ENCODE data around the gene ANKRD44.
A peak's percentile ranks its signal among the peaks of the same experiment; 100 is the strongest.

Gene ANKRD44

DNA sequence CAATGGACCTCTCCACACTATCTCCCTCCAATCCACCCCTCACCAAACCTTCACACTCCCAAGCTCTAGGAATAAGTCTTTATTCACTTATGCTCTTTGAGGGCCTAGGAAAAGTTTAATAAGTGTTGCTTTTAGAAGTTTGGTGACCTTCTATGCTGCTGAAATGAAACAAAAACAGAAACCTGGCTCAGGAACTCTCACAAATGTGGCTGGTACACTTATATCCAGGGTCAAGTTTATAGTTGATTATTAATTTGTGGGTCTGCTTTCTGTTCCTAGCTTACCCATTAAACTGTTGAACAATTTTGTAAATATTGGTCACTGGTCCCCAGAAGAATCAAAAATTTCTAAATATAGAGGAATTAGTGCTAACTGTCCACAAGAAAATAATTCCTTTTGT is 14.2 kb upstream of the ANKRD44 start:
- no peak overlapping the region for H3K4me3 ChIP-seq (ENCODE audit: low read depth, low read length)
- in situ Hi-C loops (cut with HindIII; ENCODE audit: low sequenced_read_pairs), result no loop called here
- TF ChIP-seq, protein P1, sequence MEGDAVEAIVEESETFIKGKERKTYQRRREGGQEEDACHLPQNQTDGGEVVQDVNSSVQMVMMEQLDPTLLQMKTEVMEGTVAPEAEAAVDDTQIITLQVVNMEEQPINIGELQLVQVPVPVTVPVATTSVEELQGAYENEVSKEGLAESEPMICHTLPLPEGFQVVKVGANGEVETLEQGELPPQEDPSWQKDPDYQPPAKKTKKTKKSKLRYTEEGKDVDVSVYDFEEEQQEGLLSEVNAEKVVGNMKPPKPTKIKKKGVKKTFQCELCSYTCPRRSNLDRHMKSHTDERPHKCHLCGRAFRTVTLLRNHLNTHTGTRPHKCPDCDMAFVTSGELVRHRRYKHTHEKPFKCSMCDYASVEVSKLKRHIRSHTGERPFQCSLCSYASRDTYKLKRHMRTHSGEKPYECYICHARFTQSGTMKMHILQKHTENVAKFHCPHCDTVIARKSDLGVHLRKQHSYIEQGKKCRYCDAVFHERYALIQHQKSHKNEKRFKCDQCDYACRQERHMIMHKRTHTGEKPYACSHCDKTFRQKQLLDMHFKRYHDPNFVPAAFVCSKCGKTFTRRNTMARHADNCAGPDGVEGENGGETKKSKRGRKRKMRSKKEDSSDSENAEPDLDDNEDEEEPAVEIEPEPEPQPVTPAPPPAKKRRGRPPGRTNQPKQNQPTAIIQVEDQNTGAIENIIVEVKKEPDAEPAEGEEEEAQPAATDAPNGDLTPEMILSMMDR (IDR thresholded peaks at IDR 0.05; ENCODE audit: low read depth, low read length), result no peak
- no peak for DNase-seq (ENCODE audit: low read depth, low spot score)

DNA sequence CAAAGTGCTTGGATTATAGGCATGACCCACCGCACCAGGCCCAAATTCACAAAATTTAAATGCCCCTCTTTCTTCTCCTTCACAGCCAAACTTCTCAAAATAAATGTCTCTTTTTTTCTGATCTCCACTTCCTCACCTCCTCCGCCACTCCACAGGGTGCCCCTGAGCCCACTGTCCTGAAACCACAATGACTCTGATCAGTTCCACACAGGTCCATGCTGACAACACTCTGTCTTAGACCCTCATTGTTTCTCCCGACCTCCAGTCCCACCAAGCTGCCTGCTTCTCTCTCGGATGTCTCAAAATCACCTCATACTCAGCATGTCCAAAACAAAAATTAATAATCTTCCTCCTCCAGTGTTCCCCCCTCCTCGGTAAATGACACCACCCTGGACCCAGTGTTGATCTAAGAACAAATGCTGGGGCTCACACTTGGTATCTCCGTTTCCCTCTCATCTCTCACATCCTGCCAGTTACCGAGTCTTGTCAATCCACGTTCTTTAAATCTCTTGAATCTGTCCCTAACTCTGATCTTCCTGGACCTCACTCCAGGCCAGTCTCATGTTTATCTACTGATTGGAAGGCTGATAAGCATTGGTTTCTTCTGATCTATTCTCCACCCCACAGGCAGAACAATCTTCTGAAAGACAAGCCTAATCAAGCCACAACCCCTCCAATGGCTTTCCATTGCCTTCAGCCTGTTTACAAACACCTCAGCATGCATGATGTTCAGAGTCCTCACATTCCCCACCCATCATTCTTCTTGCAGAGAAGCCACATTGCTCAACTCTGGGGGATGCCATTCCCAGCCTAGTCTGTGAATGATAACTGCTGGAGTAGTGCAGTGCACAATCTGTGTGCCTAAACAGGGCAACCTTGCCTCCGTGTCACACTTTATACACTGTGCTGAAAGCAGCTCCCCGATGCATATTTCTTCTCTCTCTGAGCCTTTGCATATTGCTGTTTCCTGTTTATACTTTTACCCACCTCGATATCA is 12.4 kb upstream of the ANKRD44 start:
- in situ Hi-C loops (cut with HindIII; ENCODE audit: low sequenced_read_pairs), result no loop called here
- no peak overlapping the region for H3K4me3 ChIP-seq (ENCODE audit: low read depth, low read length)
- TF ChIP-seq, protein P1 (IDR thresholded peaks at IDR 0.05; ENCODE audit: low read depth, low read length), result no peak
- DNase-seq (ENCODE audit: low read depth, low spot score), result no peak

DNA sequence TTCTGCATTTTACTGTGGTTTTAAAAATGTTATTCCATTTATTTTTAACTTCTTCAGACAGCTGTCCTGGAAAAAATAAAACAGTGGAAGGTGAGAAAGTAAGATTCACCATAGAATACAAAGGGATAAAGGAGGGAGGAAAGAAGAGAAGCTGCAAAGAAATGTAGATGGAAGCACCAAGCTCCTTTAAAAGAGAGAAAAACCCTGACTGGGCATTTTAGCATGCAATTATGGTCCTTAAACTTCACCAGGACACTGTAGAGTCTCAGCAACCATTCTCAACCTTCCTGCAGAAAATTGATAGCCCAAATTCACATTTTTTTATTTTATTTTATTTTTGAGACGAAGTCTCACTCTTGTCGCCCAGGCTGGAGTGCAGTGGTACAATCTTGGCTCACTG is 11.6 kb upstream of the ANKRD44 start:
- TF ChIP-seq, protein P1 (IDR thresholded peaks at IDR 0.05; ENCODE audit: low read depth, low read length), result no peak
- no peak overlapping the region for H3K4me3 ChIP-seq (ENCODE audit: low read depth, low read length)
- in situ Hi-C loops (cut with HindIII; ENCODE audit: low sequenced_read_pairs), result no loop called here
- DNase-seq (ENCODE audit: low read depth, low spot score), result no peak

DNA sequence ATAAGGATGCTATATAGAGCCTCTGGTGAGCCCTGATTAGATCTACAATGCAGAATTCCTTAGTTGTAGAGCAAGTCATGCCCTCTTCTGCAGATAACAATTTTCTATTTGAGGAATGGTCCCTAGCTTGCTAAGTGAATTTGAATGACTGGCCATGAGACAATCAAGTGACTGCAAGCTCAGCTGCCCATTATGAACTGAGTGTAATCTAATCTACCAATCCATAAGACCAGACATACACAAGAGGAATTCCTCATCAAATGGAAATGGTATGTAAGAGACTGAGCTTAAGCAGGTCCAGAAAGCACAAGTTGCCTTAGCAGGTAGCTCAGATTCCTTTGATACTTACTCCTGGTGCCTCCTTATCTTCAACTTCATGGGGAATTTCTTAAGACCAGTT is 4.8 kb upstream of the ANKRD44 start:
- H3K4me3 ChIP-seq (ENCODE audit: low read depth, low read length), result no peak overlapping the region
- TF ChIP-seq, protein P1 (IDR thresholded peaks at IDR 0.05; ENCODE audit: low read depth, low read length), result no peak
- in situ Hi-C loops (cut with HindIII; ENCODE audit: low sequenced_read_pairs), result no loop called here
- no peak for DNase-seq (ENCODE audit: low read depth, low spot score)

DNA sequence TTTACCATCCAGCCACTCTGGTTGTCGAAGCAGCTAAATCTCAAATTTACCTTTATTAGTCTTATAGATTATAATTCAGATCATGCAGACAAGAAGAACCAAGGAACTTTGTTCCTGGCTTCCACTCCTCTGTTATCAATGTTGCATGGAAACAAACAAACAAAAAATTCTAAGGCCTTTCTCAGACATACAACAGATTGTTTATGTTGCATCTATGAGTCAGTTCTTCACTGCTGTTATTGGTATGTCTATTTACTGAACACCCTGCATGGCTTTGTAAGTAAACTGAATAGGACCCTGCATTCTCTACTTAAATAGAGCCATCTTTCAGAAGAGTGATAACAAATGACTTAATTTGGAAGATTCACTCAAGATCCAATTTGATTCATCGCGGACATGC is 1.6 kb upstream of the ANKRD44 start:
- in situ Hi-C loops (cut with HindIII; ENCODE audit: low sequenced_read_pairs), result no loop called here
- no peak for DNase-seq (ENCODE audit: low read depth, low spot score)
- TF ChIP-seq, protein P1 (IDR thresholded peaks at IDR 0.05; ENCODE audit: low read depth, low read length), result no peak
- H3K4me3 ChIP-seq (ENCODE audit: low read depth, low read length), result no peak overlapping the region

DNA sequence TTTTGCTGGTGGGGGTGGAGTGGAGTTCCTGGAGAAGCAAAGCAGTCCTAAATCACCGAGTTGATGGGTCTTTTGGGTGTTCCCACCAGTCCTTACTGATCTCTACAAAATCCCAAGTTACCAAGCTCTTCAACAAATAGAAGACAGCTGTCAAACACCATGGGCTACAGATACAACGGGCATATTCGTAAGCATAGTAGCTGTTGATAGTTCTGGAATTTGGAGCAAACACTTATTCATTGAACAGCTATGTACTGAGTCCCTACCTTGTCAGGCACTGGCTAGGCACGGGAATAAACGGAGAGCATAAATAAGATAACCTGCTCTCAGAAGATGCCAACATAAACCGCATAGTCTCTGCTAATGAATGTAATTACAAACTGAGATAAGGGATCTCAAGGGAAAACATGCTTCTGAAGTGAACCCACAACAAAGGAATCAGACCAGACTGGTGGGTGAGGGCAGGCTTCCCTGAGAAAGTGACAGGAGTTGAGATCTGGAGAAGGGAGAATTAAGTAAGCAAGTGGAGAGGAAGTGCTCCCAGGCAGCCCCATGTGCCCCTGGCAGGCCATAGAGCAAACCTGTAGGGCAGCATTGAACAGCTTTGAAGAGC is 947 bp upstream of the ANKRD44 start:
- peak overlapping the region; percentile 53 for H3K4me3 ChIP-seq (ENCODE audit: low read depth, low read length)
- TF ChIP-seq, protein P1 (IDR thresholded peaks at IDR 0.05; ENCODE audit: low read depth, low read length), result no peak
- no peak for DNase-seq (ENCODE audit: low read depth, low spot score)
- in situ Hi-C loops (cut with HindIII; ENCODE audit: low sequenced_read_pairs), result no loop called here
